NK-92 (cell line): ENCODE data around the gene PPARGC1A.

ENCODE experiments used
- DNase-seq: peaks from one replicate; lab custom pipeline; 2025; ENCODE audit not compliant: unreplicated experiment; lab: John Stamatoyannopoulos, UW

The PPARGC1A gene

DNA sequence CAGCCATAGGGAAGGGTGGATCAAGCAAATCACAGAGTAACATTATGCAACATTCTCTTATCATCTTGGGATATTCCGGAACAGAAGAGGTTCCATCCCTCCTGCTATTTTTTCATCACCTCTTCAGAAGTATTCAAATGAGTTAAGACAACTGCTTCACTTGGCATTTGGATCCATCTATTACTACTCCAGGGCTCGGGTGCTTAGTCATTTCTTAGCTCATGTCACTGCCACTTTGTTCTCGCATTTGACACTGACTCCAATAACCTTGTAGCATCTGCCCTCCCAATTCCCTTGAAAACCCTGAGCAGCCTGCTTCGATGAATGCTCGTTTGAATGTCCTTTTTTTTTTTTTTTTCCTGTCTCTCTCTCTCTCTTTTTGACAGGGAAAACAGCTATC, 114.9 kb downstream of the PPARGC1A start:
- no peak for DNase-seq

DNA sequence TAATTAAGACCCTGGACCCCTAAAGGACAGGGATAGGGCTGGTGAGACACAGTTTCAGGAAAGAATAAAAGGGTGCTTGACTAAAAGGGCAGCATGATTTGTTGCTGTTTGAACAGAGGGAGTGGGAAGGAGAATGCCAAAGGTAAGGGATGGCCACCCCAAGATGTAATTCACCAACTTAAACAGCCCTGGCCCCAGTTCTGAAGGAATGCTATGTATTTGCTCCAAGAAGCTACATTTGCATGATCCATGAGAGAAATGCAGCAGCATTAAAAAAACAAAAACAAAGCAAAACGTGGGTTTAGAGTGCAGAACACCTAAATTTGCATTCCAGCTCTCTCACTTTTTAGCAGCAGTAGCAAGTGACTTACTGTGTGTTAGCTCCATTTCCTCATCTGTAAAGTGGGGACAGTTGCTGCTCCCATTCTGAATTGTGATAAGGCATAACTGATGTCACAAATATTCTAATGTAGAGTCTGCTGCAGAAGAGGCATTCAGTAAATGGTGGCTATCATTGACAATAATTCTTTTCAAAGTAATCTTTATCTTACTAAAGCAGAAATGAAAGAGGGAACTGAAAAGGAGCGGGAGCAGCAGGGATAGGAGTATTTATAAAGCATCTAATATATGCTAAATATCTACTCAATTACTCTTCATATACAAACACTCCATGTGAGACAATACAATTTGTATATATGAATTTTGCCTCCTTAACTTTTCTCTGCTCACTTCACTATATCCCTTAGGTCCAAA, 115.8 kb downstream of the PPARGC1A start:
- no peak for DNase-seq

DNA sequence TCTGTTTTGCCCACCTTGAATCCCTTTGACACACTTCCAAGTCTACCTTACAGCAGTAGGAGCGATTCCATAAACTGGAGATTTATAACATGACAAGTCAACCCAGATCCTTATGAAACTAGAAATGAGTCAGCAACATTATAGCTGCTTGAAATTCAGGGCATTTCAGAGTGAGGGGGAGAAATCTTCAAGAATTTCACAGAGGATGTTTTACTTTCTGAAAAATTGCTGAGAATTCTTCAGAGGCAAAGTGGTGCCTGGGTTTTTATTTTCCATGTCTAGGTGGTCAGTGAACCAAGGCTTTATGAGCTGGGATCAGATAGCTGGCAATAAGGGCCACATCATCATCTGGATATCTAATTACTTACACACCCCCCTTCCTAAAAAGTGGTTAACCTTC, 119.8 kb downstream of the PPARGC1A start:
- no peak for DNase-seq

DNA sequence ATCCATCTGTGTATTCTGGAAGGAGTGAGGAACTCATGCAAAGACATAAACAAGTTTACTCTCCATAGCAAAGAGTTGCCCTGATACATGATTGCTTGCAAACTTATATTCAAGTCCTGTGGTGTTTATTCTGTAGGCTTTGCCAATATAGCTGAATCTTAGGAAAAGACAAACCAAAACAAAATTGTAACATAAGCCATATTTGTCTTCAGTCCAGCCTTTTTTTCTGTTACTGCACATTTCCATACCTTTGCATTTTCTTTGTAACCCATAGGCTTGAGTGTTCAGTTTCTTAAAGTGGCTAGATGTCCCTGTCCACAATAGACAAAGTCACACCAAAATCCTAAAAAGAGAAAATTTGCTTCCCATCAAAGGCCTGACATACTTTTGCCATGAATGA, 120.4 kb downstream of the PPARGC1A start:
- no peak for DNase-seq

DNA sequence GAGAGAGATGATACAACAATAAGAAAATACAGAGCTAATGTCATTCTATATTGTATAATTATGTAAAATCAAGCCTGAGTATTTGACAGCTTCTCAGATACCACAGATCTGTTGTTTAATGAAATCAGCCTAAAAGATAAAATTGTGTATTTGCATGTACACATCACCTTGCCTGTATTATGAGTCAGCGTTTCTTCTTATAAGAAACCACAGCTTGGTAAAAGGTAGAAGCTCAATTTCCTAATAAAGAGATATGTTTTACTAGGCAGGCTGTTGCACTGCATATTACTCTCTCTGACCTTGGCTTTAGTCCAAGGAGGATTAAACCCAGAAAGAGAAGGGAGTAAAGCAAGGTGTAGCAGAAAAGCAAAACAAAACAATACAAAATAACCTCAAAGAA, 121.3 kb downstream of the PPARGC1A start:
- DNase-seq: no peak

DNA sequence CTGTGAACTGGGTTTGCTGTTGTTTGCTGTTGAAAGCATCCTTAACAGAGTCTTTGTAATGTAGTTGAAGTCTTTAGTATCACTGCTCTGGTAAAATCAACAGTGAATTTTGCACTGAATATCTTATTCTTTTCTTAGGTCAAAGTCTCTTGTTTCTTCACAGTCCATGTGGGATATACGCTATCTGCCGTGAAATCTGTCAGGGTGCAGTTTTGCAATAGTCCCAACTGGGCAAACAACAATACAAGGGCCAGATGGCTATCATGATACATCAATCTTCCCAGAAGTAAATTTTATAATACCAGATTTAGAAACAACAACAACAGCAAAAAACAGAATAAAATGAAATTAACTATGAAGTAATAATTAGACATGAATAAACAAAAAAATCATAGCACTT, 123.5 kb downstream of the PPARGC1A start:
- DNase-seq: no peak

DNA sequence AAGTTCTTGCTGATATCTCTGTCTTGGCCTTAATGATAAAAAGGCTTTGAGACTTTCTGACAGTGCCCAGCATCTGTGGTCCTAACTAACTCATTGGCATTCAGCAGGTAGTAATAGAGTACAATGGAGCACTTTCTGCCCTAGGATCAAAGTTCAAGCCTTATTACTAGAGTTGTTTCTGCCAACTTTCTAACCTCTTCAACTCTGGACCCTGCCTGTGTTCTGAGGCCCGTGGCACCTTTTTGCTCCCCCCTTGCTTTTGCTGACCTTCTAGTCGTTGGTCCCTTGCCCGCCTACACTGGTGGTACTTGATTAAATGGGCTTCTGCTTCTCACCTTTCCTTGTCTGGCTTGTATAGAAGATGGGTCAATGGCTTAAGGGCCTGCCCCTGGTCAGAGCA, 126.3 kb downstream of the PPARGC1A start:
- DNase-seq: no peak

DNA sequence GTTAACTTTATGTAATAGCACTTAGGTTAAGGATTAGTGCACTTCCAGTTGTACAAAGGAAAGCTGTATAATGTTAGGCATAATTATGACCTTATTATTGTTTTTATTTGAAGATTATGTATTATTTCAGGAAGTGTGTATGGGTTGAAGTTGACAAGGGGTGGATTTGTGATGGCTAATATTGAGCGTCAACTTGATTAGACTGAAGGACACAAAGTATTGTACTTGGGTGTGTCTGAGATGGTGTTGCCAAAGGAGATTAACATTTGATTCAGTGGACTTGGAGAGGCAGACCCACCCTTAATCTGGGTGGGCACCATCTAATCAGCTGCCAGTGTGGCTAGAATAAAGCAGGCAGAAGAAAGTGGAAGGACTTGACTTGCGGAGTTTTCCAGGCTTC, 127.3 kb downstream of the PPARGC1A start:
- no peak for DNase-seq

DNA sequence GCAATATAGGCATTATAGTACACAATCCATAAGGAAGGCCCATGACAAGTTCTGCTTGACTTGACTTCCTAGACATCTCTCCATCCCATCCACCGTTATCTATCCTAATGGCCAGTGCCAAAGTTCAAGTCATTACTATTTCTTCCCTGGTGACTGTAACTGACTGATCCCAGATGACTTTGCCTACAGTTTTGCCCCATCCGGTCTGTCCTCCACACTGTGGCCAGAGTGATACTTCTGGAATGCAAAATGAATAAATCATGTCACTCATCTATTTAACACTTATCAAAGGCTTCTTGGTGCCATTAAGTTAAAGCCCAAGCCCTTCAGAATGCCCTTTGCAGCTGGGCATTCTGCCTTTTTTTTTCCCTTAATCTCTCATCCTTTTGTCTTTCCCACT, 130.8 kb downstream of the PPARGC1A start:
- no peak for DNase-seq

DNA sequence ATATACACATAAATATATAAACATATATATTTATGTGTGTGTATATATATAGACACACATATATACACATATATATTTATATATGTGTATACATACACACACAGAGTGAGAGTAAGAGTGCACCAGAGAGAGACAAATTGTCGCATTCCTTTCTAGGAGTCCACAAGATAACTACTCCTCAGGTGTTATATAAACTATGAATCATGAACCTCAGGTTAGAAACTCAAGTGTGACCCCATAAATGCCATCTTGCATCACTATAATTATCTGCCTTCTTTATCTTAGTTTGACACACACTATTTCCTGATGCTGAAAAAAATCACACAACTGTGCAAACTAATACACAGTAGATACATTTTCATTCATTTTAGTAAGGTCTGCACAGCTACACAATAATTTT, 135.2 kb downstream of the PPARGC1A start:
- DNase-seq: no peak

DNA sequence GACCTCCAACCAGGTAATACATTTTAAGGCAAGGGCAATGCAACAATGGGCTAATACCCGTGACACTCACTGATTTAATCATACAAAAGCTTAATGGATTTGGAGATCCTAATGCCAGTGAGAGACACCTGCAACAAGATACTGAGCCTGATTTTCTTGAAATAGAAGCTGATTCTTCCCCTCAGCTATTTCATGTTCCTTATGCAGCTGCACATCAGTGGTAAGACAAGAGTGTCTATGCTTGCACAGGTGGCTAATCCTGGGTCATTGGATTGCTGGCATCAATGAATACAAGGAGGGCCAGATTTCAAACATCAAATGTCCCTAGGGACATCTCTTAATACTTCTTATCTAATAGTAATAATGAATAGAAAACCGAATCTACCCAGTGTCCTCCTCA, 139.7 kb downstream of the PPARGC1A start:
- no peak for DNase-seq

DNA sequence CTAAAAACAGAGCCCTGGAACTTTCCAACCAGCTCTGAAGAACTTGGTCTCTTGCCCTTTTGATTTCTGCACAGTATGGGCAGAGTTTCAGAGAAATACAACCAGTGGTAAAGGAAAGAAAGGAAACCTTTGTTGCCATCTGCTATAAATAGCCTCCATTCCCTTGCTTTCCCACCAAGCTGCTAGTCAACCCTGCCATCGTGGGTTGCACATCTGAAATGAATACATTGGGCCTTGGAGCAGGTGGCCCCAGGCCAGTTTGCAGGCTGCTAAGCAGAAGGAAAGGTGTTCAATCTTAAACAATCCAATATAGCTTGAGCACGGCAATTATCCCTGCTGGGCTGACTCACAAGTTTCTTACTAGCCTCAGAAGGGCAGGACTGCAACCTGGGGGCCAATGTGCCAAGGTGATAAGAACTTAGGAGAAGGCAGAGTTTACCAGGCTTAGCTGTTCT, 142.5 kb downstream of the PPARGC1A start:
- no peak for DNase-seq

DNA sequence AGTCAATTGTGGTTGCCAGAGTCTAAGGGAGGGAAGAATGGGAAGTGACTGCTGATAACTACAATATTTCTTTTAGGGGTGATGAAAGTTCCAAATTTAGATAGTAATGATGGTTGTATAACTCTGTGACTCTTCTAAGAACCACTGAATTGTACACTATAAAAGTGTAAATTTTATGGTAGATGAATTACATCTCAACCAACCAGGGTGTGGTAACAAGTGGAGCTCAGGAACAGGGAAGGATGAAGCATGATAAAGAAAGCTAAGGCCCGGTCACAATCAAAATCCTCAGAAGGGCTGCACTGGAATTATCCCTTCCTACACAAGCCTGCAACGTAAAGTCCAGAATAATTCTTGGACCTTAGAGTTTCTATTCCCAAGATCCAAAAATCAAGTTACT, 143.2 kb downstream of the PPARGC1A start:
- no peak for DNase-seq

DNA sequence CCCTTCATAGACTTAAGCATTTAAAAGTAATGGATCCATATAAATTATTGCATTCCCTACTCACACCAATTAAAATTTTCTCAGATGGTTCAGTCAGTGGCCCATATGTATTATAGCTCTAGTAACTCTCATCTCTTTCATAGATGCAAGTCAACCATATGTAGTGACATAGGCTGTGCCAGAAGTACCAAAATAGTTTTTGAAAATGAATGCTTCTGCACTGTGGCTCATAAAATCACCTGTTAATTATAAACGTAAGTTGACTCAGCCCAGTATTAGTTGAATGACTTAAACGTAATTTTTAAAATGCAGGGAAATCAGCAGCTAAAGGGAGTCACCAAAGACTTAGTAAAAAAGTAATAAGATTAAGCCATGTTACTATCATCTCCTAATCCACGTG, 143.8 kb downstream of the PPARGC1A start:
- DNase-seq: no peak

DNA sequence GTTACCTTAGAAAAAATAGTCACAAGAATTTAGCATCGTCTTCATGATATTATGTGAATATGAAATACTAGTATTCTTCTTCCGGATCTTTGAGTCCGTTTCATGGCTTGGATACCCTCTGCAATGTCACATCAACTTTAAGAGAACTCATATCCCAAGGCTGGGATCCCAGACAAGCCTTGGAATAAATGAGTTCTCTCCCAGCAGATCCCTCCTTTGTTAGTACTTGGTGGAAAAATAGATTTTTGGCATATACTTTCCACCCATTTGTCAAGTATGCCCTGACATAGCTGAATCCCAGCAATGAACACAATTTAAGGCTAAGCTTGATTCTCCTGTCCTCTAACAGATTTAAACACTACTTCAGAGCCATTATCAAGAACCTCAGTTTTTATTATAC, 144.5 kb downstream of the PPARGC1A start:
- no peak for DNase-seq
